ENCODE measurements around the gene KLHL3.
A peak's percentile ranks its signal among the peaks of the same experiment; 100 is the strongest.

KLHL3 gene

DNA sequence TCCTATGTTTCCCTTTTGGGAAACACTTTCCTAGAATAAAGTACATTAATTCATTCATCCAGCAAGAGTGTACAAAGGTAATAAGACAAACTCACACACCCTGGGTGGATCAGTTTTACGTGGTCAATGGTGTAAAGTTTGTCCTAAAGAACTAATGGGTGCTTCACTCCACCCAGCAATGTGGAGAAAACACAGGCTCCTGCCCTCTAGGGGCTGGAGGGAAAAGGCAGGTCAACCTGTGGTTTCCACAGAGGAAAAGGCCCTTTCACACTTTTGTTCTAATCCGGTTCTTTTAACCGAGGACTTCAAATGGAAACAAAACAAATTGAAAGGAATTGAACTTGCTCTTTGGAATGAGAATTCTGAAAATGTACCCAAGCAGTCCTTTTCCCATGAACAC lies 155.9 kb downstream of the KLHL3 start:
- DNase-seq (ENCODE audit: low read depth in 2 of 2) = no peak
- H3K4me3 ChIP-seq (replicated peaks in 1 of 2; ENCODE audit: low read depth in 2 of 2, low read length in 2 of 2) = no peak overlapping the region
- TF ChIP-seq, protein P1, sequence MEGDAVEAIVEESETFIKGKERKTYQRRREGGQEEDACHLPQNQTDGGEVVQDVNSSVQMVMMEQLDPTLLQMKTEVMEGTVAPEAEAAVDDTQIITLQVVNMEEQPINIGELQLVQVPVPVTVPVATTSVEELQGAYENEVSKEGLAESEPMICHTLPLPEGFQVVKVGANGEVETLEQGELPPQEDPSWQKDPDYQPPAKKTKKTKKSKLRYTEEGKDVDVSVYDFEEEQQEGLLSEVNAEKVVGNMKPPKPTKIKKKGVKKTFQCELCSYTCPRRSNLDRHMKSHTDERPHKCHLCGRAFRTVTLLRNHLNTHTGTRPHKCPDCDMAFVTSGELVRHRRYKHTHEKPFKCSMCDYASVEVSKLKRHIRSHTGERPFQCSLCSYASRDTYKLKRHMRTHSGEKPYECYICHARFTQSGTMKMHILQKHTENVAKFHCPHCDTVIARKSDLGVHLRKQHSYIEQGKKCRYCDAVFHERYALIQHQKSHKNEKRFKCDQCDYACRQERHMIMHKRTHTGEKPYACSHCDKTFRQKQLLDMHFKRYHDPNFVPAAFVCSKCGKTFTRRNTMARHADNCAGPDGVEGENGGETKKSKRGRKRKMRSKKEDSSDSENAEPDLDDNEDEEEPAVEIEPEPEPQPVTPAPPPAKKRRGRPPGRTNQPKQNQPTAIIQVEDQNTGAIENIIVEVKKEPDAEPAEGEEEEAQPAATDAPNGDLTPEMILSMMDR (IDR thresholded peaks at IDR 0.05; ENCODE audit: low read depth, low read length) = peak; percentile 27

DNA sequence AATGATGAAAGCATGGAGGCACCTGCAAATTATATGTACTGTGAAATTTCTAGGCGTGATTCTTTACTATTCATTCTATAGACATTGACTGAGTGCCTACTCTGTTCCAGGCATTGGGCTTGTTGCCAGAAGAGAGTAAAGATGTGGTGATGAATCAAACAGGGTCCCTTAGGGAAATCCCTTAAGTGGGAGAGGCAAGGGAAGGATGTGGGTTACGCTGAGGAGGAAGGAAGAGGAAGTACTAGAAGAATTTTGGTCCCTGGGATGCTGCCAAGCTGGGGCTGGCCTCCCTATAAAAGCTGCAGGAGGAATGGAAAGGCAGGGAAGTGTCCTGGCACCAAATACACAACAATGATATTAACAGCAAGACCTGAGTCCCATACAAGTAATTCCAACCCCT lies 160.0 kb downstream of the KLHL3 start:
- DNase-seq (ENCODE audit: low read depth in 2 of 2) = peak; percentile 59 to 84
- no peak overlapping the region for H3K4me3 ChIP-seq (replicated peaks in 1 of 2; ENCODE audit: low read depth in 2 of 2, low read length in 2 of 2)
- TF ChIP-seq, protein P1 (IDR thresholded peaks at IDR 0.05; ENCODE audit: low read depth, low read length) = no peak

DNA sequence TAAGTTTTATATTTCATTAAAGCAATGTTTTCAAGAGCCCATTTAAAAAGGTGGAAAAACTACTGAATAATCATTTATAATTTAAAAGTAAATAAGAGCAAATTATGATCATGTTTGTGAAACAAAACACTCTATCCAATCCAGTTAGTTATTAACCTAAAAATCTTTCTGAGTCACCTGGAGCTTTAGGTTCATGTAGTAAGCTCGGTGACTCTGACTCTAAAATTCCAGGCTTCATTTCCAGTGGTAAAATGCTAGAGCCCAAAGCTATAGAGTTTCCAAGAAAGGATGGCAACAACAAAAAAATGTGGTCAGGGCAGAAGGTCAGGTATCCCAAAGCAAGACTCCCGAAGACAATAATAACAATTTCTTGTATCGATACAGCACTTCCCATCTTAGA lies 160.7 kb downstream of the KLHL3 start:
- TF ChIP-seq, protein P1 (IDR thresholded peaks at IDR 0.05; ENCODE audit: low read depth, low read length) = no peak
- no peak for DNase-seq (ENCODE audit: low read depth in 2 of 2)
- H3K4me3 ChIP-seq (replicated peaks in 1 of 2; ENCODE audit: low read depth in 2 of 2, low read length in 2 of 2) = no peak overlapping the region

DNA sequence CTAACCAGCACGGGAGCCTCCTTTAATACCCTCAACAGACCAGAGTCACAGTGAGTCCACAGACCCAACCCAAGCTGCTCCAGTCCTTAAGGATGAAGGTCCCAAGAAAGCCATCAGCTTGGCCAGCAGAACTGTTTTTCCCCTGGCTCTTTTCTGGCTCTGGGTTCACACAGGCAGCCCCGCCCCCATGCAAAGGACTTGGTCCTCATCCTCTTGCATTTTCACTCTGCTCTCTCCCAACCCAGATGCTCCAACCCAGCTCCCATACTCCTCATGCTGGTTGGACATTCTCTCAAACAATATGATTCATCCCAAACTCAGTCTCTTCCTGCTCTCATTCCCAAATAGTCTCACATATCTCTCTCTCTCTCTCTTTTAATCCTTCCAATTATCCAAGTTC lies 162.5 kb downstream of the KLHL3 start:
- DNase-seq (ENCODE audit: low read depth in 2 of 2) = no peak
- TF ChIP-seq, protein P1 (IDR thresholded peaks at IDR 0.05; ENCODE audit: low read depth, low read length) = no peak
- H3K4me3 ChIP-seq (replicated peaks in 1 of 2; ENCODE audit: low read depth in 2 of 2, low read length in 2 of 2) = no peak overlapping the region

DNA sequence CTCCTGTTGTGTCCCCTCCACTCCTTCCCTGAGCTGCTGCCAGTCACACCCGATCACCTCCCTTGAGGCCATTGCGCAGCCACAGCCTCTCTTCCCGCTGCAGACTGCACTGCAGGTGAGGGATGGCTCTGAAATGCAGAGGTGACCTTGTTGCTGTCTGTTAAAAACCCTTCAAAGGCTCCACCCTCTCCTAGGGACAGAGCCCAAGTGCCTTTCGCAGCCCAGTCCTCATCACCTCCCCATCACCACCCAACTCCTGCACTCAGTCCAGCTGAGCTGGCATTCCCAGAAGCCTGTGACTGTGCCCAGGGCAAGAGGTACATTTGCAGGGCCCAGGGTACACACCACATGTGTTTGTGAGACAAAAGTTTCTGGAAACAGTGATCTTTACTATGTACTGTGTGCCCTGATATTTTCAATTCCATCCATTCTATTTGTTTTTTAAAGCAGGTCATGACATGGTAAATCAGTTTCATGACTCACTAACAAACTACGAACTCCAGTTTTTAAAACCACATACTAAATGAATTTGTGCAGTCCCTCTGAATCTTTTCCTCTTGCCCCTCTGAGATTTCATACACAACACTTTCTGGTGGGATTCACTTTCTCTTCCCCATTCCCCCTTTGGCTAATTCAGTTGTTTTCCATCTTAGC lies 163.7 kb downstream of the KLHL3 start:
- TF ChIP-seq, protein P1 (IDR thresholded peaks at IDR 0.05; ENCODE audit: low read depth, low read length) = no peak
- DNase-seq (ENCODE audit: low read depth in 2 of 2) = peak in 1 of 2 donors; percentile 38
- no peak overlapping the region for H3K4me3 ChIP-seq (replicated peaks in 1 of 2; ENCODE audit: low read depth in 2 of 2, low read length in 2 of 2)

DNA sequence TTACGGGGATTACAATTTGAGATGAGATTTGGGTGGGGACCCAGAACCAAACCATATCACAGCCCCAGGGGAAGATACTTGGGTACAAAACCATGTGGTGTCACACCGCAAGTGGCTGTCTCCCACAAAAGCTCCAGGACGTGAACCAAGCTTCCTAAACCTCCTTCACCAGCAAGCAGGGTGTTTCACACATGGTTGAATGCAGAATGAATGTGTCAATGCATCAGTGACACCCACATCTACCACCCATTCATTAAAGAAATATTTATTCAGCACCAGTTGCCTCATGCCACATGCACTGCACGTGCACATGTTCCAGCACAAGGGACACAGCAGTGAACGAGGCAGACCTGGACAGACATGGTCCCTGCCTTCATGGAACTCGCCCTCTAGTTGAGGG lies 165.8 kb downstream of the KLHL3 start:
- no peak overlapping the region for H3K4me3 ChIP-seq (replicated peaks in 1 of 2; ENCODE audit: low read depth in 2 of 2, low read length in 2 of 2)
- TF ChIP-seq, protein P1 (IDR thresholded peaks at IDR 0.05; ENCODE audit: low read depth, low read length) = no peak
- no peak for DNase-seq (ENCODE audit: low read depth in 2 of 2)

Data from cardiac fibroblast (primary cell).